HEK293T (cell line): ENCODE measurements around the gene LRRN4CL.

ENCODE experiments used
- CTCF ChIA-PET: fragments of 350-600 bp; formaldehyde crosslinking; extraction: SDS; loops from one replicate; lab custom pipeline; 2021; ENCODE audit warnings: antibody characterized with exemption, inconsistent platforms; lab: Yijun Ruan, JAX
- POLR2A ChIA-PET: fragments of 350-600 bp; formaldehyde crosslinking; extraction: SDS; loops from one replicate; lab custom pipeline; 2020; ENCODE audit warnings: antibody characterized with exemption, inconsistent platforms; lab: Yijun Ruan, JAX
- DNase-seq: peaks from one replicate; pipeline ENCODE4 v3.0.0; 2012; ENCODE audit warnings: mixed read lengths; ENCODE audit errors: extremely low spot score
- ARNT ChIP-seq: fragments of 450-650 bp; IDR thresholded peaks from 2 replicates; pipeline ENCODE4 v1.6.1; 2017; ENCODE audit warnings: mild to moderate bottlenecking
- BHLHE40 ChIP-seq: fragments of 450-650 bp; IDR thresholded peaks from 2 replicates; pipeline ENCODE4 v1.6.1; 2016; ENCODE audit warnings: mild to moderate bottlenecking, moderate library complexity, borderline replicate concordance
- CTBP1 ChIP-seq: fragments of 450-650 bp; IDR thresholded peaks from 2 replicates; pipeline ENCODE4 v1.6.1; 2016; ENCODE audit warnings: borderline replicate concordance
- ELF4 ChIP-seq: fragments of 450-650 bp; IDR thresholded peaks from 2 replicates; pipeline ENCODE4 v1.6.1; 2017; ENCODE audit warnings: antibody characterized with exemption
- FOXA1 ChIP-seq: fragments of 450-650 bp; IDR thresholded peaks from 2 replicates; pipeline ENCODE4 v1.6.1; 2016; ENCODE audit warnings: mild to moderate bottlenecking
- FOXK2 ChIP-seq: fragments of 450-650 bp; IDR thresholded peaks from 2 replicates; pipeline ENCODE4 v1.6.1; 2016; ENCODE audit warnings: mild to moderate bottlenecking
- FOXM1 ChIP-seq: fragments of 450-650 bp; IDR thresholded peaks from 2 replicates; pipeline ENCODE4 v1.6.1; 2017; ENCODE audit warnings: mild to moderate bottlenecking, borderline replicate concordance
- HDGF ChIP-seq: fragments of 450-650 bp; IDR thresholded peaks from 2 replicates; pipeline ENCODE4 v1.6.1; 2017; ENCODE audit warnings: antibody characterized with exemption, borderline replicate concordance
- L3MBTL2 ChIP-seq: fragments of 450-650 bp; conservative IDR thresholded peaks from 2 replicates; pipeline ENCODE4 v1.6.1; 2016; ENCODE audit warnings: mild to moderate bottlenecking
- LEF1 ChIP-seq: fragments of 450-650 bp; IDR thresholded peaks from 2 replicates; pipeline ENCODE4 v1.6.1; 2017; ENCODE audit warnings: mild to moderate bottlenecking, borderline replicate concordance
- NFRKB ChIP-seq: fragments of 450-650 bp; IDR thresholded peaks from 2 replicates; pipeline ENCODE4 v1.6.1; 2016; ENCODE audit warnings: mild to moderate bottlenecking, moderate library complexity
- PKNOX1 ChIP-seq: fragments of 450-650 bp; IDR thresholded peaks from 2 replicates; pipeline ENCODE4 v1.6.1; 2016
- SP1 ChIP-seq: fragments of 450-650 bp; IDR thresholded peaks from 2 replicates; pipeline ENCODE4 v1.6.1; 2017
- SUZ12 ChIP-seq: fragments of 450-650 bp; IDR thresholded peaks from 2 replicates; pipeline ENCODE4 v1.6.1; 2016; ENCODE audit warnings: mild to moderate bottlenecking
- TARDBP ChIP-seq: fragments of 450-650 bp; IDR thresholded peaks from 2 replicates; pipeline ENCODE4 v1.6.1; 2016
- ZNF384 ChIP-seq: fragments of 450-650 bp; IDR thresholded peaks from 2 replicates; pipeline ENCODE4 v1.6.1; 2016

The LRRN4CL gene

GRCh38 chr11:62680825-62681240 is 8.5 kb downstream of the LRRN4CL start:
- POLR2A ChIA-PET: interaction anchor here (0.6 to 3.5 kb wide), 21 partner anchors 9 to 200 kb away, joined by 3 to 61 read pairs (median 6); partner anchors contain the start of genes C11orf98, CSKMT, GANAB and HNRNPUL2
- CTCF ChIA-PET: interaction anchor here (0.6 to 1.8 kb wide), 13 partner anchors 9 to 182 kb away, joined by 3 to 13 read pairs (median 4); partner anchors contain the start of genes LBHD1, LRRN4CL, STX5 and TAF6L
- peak; percentile 72 for DNase-seq
- TF ChIP-seq BHLHE40 (no peak), FOXK2 (no peak), LEF1 (no peak), SUZ12 (no peak), ELF4 (no peak), CTBP1 (no peak), SP1 (no peak), TARDBP (no peak), ZNF384 (no peak), HDGF (no peak), PKNOX1 (no peak), ARNT (no peak), NFRKB (no peak), L3MBTL2 (no peak), FOXA1 (no peak), FOXM1 (no peak)

GRCh38 chr11:62678770-62679696 is 10.3 kb downstream of the LRRN4CL start, which contains the start of gene UBXN1:
Gene UBXN1, minus strand, starts transcription at chr11:62679073. Its CDS starts 150 bp downstream, at chr11:62678923.
- ChIA-PET CTCF (no interaction called here), POLR2A (interaction anchor here (0.7 to 6.0 kb wide), 11 partner anchors 9 to 218 kb away, joined by 3 to 61 read pairs (median 6); partner anchors contain the start of genes C11orf98, CSKMT, EEF1G and HNRNPUL2)
- DNase-seq: peak; percentile 84
- TF ChIP-seq L3MBTL2 (peak; percentile 86), FOXK2 (no peak), TARDBP (no peak), ARNT (no peak), NFRKB (no peak), FOXM1 (no peak), CTBP1 (no peak), BHLHE40 (no peak), HDGF (no peak), ELF4 (peak; percentile 85), SP1 (no peak), ZNF384 (peak; percentile 67), LEF1 (no peak), PKNOX1 (no peak), SUZ12 (no peak)

GRCh38 chr11:62678433-62678769 is 10.9 kb downstream of the LRRN4CL start:
- ChIA-PET POLR2A (interaction anchor here (1.2 to 6.0 kb wide), 4 partner anchors 11 to 203 kb away, joined by 4 to 34 read pairs (median 4); partner anchors contain the start of genes C11orf98, CSKMT, LRRN4CL and SLC3A2), CTCF (no interaction called here)
- TF ChIP-seq FOXK2 (no peak), NFRKB (no peak), LEF1 (no peak), HDGF (no peak), ARNT (no peak), PKNOX1 (no peak), TARDBP (no peak), ELF4 (no peak)
- DNase-seq: no peak

GRCh38 chr11:62677714-62678113 is 11.6 kb downstream of the LRRN4CL start:
- POLR2A ChIA-PET: interaction anchor here (1.2 to 6.0 kb wide), 5 partner anchors 13 to 164 kb away, joined by 4 to 34 read pairs (median 5); partner anchors contain the start of genes C11orf98, CSKMT, HNRNPUL2 and TUT1
- DNase-seq: no peak
- CTCF ChIA-PET: no interaction called here
- TF ChIP-seq NFRKB: no peak
- TF ChIP-seq TARDBP: no peak
- TF ChIP-seq FOXK2: no peak
- no peak for TF ChIP-seq ZNF384
- TF ChIP-seq BHLHE40: no peak
- TF ChIP-seq ARNT: no peak
- TF ChIP-seq SP1: no peak
- TF ChIP-seq PKNOX1: no peak
- no peak for TF ChIP-seq CTBP1
- TF ChIP-seq LEF1: no peak
- no peak for TF ChIP-seq FOXM1
- TF ChIP-seq ELF4: no peak
- no peak for TF ChIP-seq FOXA1
- TF ChIP-seq HDGF: no peak
- TF ChIP-seq L3MBTL2: no peak
- TF ChIP-seq SUZ12: no peak
